ENCODE data around the gene IGFL4. TPM values are rescaled to one million over a fixed set of nuclear protein-coding genes. Genes with fewer than 3 reads are reported as not detected.

IGFL4 gene
- total RNA-seq, 2 donors from 2014 or later: not detected

GRCh38 chr19:46025835-46026234, 15.0 kb downstream of the IGFL4 start:
- DNase-seq (no peak), ATAC-seq (no peak)
- intact Hi-C loops (cut with DNase I): loop anchor here (5.0 kb wide), 2 partner anchors 51 to 236 kb away; no protein-coding TSS in a partner anchor

GRCh38 chr19:46023311-46023779, 17.5 kb downstream of the IGFL4 start:
- ATAC-seq (no peak), DNase-seq (no peak)
- intact Hi-C loops (cut with DNase I): no loop called here

GRCh38 chr19:46022431-46023310, 18.1 kb downstream of the IGFL4 start, which contains the start of gene PGLYRP1:
PGLYRP1 (minus strand) TSS chr19:46023053; CDS start chr19:46023021, 32 bp downstream.
- no peak for DNase-seq
- peak in 1 of 2 donors; percentile 14 for ATAC-seq
- intact Hi-C loops (cut with DNase I): no loop called here

- DNase-seq (no peak), ATAC-seq (no peak)
- intact Hi-C loops (cut with DNase I): no loop called here
Measured at GRCh38 chr19:46022061-46022430, 18.8 kb downstream of the IGFL4 start.

GRCh38 chr19:46021531-46022041, 19.2 kb downstream of the IGFL4 start:
- DNase-seq: no peak
- no peak for ATAC-seq
- intact Hi-C loops (cut with DNase I): no loop called here

- no peak for DNase-seq
- intact Hi-C loops (cut with DNase I): no loop called here
- ATAC-seq: no peak
Measured at GRCh38 chr19:46020819-46021125, 20.0 kb downstream of the IGFL4 start.

GRCh38 chr19:46019270-46019669, 21.5 kb downstream of the IGFL4 start:
- ATAC-seq: no peak
- DNase-seq: no peak
- intact Hi-C loops (cut with DNase I): no loop called here

- DNase-seq (no peak), ATAC-seq (no peak)
- intact Hi-C loops (cut with DNase I): no loop called here
Measured at GRCh38 chr19:46018729-46019251, 22.0 kb downstream of the IGFL4 start.

GRCh38 chr19:46017874-46018675, 22.7 kb downstream of the IGFL4 start:
- intact Hi-C loops (cut with DNase I): no loop called here
- ATAC-seq (no peak), DNase-seq (no peak)

GRCh38 chr19:46017095-46017429, 23.7 kb downstream of the IGFL4 start:
- DNase-seq (no peak), ATAC-seq (no peak)
- intact Hi-C loops (cut with DNase I): no loop called here

- peak; percentile 81 to 84 for ATAC-seq
- intact Hi-C loops (cut with DNase I): no loop called here
- DNase-seq: peak; percentile 84
Measured at GRCh38 chr19:46016426-46017094, 24.2 kb downstream of the IGFL4 start.

GRCh38 chr19:46015687-46016425, 24.9 kb downstream of the IGFL4 start:
- intact Hi-C loops (cut with DNase I): no loop called here
- ATAC-seq (peak in 1 of 2 donors; percentile 31), DNase-seq (no peak)

GRCh38 chr19:46014941-46015686, 25.7 kb downstream of the IGFL4 start:
- DNase-seq (peak; percentile 80), ATAC-seq (peak; percentile 73 to 86)
- intact Hi-C loops (cut with DNase I): no loop called here

GRCh38 chr19:46014534-46014933, 26.3 kb downstream of the IGFL4 start:
- no peak for ATAC-seq
- intact Hi-C loops (cut with DNase I): no loop called here

GRCh38 chr19:46009530-46010510, 31.0 kb downstream of the IGFL4 start:
- ATAC-seq (peak; percentile 71 to 73), DNase-seq (peak; percentile 63)
- intact Hi-C loops (cut with DNase I): no loop called here

More at GRCh38 chr19:46014534-46014933, 26.3 kb downstream of the IGFL4 start:
- no peak for DNase-seq

- no peak for DNase-seq
- intact Hi-C loops (cut with DNase I): no loop called here
- ATAC-seq: peak in 1 of 2 donors; percentile 14
Measured at GRCh38 chr19:46006411-46006810, 34.4 kb downstream of the IGFL4 start.

All from left cardiac atrium (tissue), 4 donors.